GM19023 (cell line): ENCODE results near the gene RASA3.
"Not testable (repeated sequence)": the region's sequence is repeated elsewhere in the genome, so short reads cannot be mapped to it uniquely, and the experiment has no call there.

Experiments
- ATAC-seq: cut with Tn5 transposase; IDR thresholded peaks from one replicate; pipeline ENCODE4 v1.9.1; 2021; ENCODE audit warnings: mild to moderate bottlenecking, moderate library complexity; ENCODE audit not compliant: unreplicated experiment

RASA3 gene

GRCh38 chr13:114102131-114102520, 30.3 kb downstream of the RASA3 start:
- ATAC-seq = no peak

- no peak for ATAC-seq
Measured at GRCh38 chr13:114101358-114102130, 30.9 kb downstream of the RASA3 start.

DNA sequence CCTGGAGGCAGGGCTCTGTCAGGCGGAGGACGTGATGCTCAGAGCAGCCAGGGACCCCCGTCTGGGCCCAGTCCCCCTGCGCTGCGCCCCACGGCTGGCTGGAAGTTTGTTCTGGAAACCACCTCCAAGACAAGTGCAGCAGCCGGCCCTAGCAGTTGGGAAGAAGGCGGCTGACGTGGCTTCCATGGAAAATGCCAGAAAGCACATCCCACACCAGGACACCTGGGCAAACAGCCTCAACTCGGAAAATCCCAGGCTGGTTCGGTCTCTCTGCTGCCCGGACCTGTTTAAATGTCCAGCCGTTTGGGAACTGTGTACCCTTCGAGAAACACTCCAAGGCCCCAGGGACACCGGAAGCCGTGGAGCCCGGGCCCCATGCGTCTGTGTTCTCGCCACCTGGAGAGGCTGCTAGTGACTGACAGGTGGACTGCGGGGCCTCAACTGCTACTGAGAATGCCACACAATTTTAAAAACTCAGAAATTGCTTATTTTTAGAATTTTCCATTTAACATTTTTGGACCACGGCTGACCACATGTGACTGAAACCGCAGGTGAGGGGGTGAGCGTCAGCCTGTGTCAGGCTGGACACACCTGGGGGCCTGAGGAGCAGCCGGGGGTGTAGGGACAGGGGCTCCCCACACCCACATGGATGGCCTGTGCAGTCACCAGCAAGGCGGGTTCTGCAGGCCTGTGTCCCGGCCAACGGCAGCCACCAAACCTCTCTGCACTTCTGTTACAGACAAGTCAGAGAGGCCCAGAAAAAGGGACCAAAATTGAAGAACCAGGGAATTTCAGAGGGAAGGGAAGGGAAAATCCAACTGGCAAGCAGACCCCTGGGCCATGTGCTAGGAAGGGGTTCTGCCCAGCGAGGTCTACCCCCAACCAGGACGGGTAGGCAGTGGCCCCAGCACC, 31.7 kb downstream of the RASA3 start:
- ATAC-seq = no peak

GRCh38 chr13:114099918-114100445, 32.4 kb downstream of the RASA3 start:
- no peak for ATAC-seq

DNA sequence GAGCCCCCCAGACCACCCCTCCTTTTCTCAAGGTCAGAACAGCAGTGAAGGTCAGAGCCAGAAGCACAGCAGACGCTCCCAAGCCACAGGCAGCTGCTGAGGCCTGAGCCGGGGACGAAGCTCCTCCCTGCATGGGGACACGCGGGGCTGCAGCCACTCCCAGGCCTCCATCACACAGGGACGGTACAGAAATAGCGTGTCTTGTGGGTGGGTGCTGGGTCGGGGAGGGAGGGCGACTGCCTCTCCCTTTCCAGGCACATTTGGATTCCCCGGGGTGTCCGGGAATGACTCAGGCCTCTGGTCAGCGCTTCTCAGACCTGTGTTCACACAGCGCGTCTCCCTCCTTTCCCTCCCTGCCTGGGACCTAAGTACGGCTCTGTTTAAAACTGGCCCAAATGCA, 33.2 kb downstream of the RASA3 start:
- no peak for ATAC-seq

- not testable (repeated sequence) for ATAC-seq
Measured at GRCh38 chr13:114098689-114099056, 33.8 kb downstream of the RASA3 start.

DNA sequence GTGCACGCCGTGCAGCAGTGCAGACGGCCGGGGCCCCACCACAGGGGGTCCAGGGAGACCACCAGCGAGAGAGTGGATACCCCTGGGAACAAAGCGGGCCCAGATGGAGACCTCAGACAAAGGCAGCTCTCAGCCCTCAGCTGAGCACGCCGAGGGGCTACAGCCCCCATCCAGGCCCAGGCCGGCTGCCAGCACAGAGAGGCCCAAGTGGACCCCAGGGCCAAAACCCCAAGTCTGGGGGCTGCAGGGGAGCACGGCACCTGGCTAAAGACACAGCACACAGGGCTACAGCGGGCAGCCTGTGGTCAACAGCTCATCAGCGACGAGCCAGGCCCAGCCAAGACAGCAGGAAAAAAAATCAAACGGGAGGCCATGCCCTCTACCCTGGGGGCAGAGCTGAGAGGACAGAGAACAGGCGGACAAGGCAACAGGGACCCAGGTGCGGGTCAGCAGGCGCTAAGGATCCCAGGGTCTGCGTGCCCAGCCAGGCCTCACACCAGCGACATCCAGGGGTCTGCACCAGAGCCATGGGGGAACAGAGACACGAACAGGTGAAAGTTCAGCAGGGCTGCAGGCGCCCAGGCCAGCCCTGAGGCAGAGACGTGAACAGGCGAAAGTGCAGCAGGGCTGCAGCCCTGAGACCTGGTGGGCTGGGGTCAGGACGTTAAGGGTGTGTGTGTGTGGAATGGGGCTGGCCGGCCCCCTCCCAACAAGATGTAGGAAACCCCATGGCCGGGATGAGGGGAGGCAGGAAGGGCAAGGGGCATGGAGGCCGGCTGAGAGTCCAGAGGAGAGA, 34.3 kb downstream of the RASA3 start:
- ATAC-seq = no peak

GRCh38 chr13:114097212-114097892, 35.1 kb downstream of the RASA3 start:
- no peak for ATAC-seq

DNA sequence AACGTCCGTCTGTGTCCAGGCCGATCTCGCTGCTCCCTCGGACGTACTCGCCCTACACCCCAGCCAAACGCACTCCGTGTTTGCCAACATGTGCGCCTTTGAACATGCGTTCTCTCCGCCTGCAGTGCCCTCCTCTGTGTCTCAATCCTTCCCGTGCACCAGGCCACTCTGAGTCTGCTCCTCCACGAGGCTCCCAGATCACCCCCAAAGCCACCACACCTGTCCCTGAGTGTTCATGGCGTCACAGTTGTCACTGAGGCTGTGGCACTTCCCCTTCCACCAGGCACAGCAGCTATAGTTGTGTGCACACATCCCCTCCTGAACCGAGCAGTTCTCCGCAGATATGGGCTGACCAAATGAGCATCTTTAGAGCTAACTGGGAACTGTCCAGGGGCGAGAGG, 35.6 kb downstream of the RASA3 start:
- ATAC-seq = no peak

GRCh38 chr13:114096031-114096485, 36.4 kb downstream of the RASA3 start:
- ATAC-seq = no peak

DNA sequence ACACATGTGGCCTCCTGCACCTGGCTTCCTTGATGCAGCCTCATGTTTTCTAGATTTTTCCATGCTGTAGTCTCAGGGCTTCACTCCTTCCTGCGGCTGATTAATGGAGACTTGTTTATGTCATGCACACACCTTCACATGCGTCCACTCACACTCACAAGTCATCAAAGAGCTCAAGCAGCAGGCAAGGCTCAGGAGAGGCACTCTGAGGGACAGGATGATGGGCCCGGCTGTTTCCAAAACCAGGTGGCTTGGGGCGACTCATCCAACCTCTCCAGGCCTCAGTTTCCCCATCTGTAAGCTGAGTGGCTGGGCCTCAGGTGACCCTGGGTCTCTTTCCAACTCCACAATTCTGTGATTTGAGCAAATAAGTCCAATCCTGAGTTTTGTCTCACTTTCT, 36.9 kb downstream of the RASA3 start:
- no peak for ATAC-seq

DNA sequence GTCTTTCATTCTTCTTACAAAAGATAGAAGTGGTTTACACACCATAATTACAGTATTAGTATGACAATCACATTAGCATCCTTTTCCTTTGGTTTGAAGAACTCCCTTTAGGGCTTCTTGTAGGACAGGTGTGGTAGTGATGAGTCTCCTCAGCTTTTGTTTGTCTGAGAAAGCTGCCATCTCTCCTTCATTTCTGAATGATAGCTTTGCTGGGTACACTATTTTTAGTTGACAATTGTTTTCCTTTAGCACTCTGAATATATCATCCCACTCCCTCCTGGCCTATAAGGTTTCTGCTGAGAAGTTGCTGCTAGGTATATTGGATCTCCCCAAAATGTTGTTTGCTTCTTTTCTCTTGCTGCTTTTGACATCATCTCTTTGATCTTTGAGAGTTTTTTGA, 39.3 kb downstream of the RASA3 start:
- no peak for ATAC-seq

DNA sequence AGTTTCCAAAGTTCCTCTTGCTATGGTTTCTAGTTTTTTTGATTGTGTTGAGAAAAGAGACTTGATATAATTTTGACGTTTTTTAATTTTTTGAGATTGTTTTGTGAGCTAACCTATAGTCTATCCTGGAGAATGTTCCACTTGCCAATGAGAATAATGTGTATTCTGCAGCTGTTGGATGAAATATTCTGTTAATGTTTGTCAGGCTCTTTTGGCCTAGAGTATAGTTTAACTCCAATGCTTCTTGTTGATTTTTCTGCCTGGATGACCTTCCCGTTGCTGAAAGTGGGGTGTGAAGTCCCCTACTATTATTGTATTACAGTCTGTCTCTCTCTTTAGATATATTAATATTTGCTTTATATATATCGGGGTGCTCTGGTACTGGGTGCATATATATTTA, 40.0 kb downstream of the RASA3 start:
- ATAC-seq = no peak

DNA sequence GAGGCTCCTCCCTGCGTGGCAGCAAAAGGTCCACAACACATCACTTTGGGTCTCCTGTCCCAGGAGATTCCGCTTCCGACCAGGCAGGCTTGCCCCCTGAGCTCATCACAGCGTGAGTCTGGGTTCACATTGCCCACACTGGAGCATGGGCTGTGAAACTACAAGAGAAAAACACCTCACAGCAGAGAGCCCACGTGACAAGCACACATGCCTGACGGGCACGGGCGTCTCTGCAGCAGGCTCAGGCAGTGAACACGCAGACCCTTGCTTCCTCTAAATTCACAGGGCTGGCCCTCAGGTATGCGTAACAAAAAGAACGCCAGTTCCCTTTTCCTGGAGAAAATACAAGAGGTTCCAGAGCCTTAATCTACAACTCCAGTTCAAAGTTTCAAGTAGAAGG, 41.9 kb downstream of the RASA3 start:
- no peak for ATAC-seq

- ATAC-seq = no peak
Measured at GRCh38 chr13:114089751-114090400, 42.5 kb downstream of the RASA3 start.

DNA sequence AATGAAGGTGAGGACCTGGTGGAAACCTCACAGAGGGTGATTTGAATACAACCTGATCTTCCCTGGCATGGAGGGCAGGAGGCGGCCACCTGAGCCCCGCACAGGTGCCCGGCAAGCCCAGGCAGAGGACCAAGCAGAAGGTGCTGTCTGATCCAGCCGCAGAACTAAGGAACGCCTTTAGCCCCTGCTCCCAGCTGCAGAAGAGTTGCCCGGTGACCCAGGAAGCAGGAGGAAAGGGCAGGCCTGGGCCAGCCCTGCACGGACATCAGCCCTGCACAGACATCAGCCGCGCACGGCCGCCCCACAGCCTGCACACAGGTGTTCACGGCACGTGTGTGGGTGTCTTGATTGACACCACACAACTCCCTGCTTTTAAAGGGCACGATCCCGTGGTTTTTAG, 43.1 kb downstream of the RASA3 start:
- ATAC-seq = no peak

DNA sequence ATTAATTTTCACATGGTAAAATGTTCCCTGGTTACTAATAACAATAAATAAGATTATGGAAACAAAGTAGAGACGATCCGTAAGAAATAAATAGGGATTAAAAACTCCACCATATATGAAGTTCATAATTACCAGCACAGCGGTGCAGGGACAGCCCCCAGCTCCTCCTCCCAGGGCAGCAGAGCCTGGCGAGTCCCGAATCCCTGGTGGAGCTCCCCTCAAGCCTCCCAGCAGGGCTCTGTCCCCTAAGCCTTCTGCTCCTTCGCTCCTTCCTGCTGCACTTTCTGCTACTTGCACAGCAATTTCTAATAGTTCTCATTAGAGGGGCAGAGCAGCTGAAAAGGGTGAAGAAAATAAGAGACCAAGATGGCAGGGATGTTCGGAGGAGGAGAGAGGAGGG, 43.6 kb downstream of the RASA3 start:
- ATAC-seq = no peak

DNA sequence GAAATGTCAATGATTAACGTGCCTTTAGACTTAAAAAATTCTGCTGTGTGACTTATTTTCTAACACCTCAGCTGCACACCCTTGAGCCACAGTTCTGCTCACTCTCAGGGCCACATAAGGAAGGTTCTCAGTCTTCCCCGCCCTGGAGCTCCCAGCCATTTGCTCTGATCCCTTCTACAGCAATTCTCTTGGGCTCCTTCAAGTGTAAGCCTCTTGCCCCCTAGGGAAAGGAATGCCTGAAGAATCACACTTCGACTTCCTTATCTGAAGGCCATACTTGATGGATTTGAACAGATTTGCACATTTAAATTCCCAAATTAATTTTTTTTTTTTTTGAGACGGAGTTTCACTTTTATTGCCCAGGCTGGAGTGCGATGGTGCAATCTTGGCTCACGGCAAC, 44.2 kb downstream of the RASA3 start:
- no peak for ATAC-seq

DNA sequence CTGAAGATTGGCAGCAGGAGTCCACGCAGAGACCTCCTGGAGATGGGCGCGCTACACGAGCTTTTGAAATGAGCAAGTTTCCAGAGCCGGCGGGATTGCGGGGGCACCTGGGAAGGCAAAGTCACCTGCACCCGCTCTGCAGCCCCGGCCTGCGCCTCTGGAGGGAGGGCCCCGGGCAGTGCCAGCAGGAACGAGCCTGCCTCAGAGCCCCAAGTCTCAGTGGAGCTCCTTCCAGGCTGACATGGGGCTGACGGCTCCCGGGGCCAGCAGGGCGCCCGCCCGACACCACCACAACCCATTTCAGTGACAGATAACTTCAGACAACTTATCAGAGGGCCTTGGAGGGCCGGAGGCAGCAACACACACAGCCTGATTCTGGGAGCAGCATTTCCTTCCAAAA, 45.0 kb downstream of the RASA3 start:
- no peak for ATAC-seq
